OCI-LY3 (cell line): ENCODE data around the gene FOXD3.

ENCODE experiments used
- EZH2phosphoT487 ChIP-seq: fragments of 200-600 bp; shearing (Covaris generic); IDR thresholded peaks from 2 replicates; pipeline ENCODE4 v1.6.1; 2018; ENCODE audit warnings: antibody characterized with exemption, mixed run types, low read depth
- TF ChIP-seq, protein P1 (sequence below): fragments of 200-600, 300-600 bp; sonication (generic); IDR thresholded peaks from 2 replicates; pipeline ENCODE4 v1.5.1; 2014; ENCODE audit warnings: antibody characterized with exemption, low read length, low read depth

DNA sequence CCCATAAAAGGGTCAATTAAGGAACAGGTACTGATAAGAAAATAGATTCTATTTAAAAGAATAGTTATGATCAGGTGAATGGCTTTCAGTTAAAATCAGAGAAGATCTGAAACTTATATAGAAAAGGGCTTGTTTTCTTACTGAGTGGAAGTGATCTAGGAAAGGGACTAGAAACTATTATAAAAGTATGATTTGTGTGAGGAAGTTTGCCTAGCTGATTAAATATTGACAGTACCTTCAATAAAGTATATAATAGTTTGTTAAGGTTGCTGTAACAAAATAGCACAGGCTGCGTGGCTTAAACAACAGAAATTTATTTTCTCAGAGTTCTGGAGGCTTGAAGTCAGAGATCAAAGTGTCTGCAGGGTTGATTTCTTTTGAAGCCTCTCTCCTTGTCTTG is 39.7 kb downstream of the FOXD3 start:
- TF ChIP-seq, protein P1, sequence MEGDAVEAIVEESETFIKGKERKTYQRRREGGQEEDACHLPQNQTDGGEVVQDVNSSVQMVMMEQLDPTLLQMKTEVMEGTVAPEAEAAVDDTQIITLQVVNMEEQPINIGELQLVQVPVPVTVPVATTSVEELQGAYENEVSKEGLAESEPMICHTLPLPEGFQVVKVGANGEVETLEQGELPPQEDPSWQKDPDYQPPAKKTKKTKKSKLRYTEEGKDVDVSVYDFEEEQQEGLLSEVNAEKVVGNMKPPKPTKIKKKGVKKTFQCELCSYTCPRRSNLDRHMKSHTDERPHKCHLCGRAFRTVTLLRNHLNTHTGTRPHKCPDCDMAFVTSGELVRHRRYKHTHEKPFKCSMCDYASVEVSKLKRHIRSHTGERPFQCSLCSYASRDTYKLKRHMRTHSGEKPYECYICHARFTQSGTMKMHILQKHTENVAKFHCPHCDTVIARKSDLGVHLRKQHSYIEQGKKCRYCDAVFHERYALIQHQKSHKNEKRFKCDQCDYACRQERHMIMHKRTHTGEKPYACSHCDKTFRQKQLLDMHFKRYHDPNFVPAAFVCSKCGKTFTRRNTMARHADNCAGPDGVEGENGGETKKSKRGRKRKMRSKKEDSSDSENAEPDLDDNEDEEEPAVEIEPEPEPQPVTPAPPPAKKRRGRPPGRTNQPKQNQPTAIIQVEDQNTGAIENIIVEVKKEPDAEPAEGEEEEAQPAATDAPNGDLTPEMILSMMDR, result no peak
- TF ChIP-seq EZH2phosphoT487, result no peak
